ENCODE data around the gene S100A12.
"Not testable (repeated sequence)": the region's sequence is repeated elsewhere in the genome, so short reads cannot be mapped to it uniquely, and the experiment has no call there.

S100A12 gene

DNA sequence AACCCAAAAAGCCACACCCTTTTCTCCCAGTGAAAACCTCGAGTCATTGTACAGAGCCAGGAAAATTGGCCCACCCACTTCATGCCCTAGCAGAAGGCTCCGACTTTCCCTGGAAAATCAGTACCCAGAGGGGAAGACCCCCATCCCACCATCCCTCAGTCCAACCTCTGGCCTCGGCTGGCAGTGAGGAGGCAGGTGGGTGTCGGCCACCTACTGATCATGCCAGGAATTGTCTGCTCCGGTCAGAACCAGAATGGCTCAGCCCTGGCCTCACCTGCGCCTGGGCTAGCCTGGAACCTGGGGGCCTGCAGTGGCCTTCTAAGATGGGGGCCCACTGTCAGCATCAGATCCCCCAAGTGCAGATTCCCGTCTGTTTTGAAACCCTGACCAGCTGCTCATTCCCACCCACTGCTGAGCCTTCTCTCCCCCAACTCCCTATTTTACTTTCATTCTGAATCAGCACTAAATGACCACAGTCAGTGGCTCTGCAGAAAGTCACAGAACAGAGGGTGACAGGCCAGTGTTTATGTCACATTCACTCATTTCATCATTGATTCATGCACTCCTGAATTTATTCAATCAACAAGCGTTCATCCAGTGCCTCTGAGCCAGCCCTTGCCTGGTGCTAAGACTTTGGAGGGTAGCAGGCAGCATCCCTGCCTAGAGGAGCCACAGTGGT is 20.8 kb downstream of the S100A12 start:
- no peak for DNase-seq

DNA sequence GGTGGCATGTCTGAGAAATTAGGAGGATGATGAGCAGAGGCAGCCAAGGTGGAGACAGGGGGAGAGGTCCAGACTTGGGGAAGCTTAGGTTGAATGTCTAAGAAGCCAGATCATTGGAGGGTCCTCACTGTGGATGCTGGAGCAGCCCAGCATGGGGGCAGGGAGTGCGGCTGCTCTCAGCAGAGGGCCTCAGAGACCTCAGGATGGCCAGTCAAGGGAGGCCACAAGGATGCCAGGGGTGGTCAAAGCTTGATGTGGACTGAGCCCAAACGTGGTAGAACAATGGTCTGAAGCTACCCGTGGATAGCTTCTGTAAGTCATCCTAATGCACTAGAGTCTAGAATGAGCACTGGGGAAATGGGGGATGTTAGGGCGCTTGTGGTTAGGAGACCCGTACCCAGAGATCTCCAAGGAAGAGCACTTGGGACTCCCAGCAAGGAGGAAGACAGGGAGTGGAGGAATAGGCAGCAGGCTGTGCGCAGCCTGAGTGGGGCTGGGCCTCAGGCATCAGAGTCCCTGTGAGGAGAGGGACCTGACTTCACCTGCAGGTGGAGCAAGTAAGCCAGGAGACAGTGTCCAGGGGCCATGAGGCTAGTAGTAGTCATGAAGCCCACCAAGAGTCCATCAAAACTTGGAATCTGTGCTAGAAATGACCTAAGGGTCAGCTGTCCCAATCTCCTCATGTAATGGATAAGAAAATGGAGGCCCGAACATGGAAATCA is 22.0 kb downstream of the S100A12 start:
- DNase-seq, result no peak

GRCh38 chr1:153352523-153352922 is 22.9 kb downstream of the S100A12 start:
- peak in 32 of 56 donors; percentile 2 to 70 (median 32) for DNase-seq

GRCh38 chr1:153350321-153350957 is 25.0 kb downstream of the S100A12 start:
- DNase-seq, result no peak

DNA sequence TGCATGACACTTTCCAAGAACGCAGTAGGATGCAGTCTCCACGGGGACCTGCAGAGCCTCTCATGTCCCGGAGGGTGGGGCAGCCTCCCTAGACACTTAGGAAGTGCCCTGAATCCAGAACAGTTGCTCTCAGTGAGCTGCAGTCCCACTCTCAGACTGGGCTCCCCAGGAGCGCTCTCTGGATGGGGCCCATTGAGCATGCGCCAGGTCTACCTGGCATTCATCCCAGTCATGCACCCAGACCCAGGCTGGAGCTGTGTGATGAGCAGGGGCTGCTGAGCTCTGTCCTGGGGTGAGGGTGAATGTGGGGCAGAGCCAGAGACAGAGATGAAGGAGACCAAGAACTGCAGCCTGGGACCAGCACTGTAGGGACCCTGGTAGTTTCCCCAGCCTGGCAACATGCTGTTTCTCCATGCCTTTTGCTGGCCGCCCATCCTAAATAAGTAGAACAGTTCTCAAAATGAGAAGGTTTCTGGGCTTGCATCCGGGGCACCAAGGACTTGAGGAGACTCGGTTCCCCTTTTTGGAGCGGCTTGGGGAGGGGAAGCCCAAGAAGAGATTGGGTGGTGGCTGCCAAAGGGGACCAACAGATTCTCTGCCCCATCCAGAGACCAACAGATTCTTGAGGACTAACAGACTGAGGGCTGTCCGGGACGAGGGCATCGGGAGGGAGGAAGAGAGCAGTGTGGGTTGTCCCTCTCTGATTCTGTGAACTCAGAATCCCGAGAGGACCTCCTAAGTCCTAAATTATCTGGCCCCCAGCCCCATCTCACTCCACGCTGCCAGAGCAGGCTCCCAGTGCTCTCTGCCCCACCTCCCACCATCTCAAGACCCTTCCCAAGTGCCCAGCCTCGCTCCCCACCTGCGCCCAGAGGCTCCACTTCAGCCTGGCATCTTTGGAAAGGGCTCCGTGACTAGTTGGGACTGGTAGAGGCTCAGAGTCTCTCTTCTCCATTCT is 25.8 kb downstream of the S100A12 start:
- DNase-seq, result no peak

GRCh38 chr1:153348511-153349362 is 26.7 kb downstream of the S100A12 start, which contains the start of gene PGLYRP4:
Gene PGLYRP4, minus strand, starts transcription at chr1:153348841. Its CDS starts 909 bp downstream, at chr1:153347932.
- DNase-seq, result no peak

- no peak for DNase-seq
These were observed 27.6 kb downstream of the S100A12 start for GRCh38 chr1:153347856-153348255.

DNA sequence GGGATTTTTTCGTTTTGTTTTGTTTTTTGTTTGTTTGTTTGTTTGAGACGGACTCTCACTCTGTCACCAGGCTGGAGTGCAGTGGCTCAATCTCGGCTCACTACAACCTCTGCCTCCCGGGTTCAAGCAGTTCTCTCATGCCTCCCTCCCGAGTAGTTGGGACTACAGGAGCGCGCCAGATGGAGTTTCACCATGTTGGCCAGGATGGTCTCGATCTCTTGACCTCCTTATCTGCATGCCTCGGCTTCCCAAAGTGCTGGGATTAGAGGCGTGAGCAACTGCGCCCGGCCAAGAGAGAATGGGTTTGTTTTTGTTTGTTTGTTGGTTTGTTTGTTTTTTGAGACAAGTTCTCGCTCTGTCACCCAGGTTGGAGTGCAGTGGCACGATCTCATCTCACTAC is 28.4 kb downstream of the S100A12 start:
- not testable (repeated sequence) for DNase-seq

DNA sequence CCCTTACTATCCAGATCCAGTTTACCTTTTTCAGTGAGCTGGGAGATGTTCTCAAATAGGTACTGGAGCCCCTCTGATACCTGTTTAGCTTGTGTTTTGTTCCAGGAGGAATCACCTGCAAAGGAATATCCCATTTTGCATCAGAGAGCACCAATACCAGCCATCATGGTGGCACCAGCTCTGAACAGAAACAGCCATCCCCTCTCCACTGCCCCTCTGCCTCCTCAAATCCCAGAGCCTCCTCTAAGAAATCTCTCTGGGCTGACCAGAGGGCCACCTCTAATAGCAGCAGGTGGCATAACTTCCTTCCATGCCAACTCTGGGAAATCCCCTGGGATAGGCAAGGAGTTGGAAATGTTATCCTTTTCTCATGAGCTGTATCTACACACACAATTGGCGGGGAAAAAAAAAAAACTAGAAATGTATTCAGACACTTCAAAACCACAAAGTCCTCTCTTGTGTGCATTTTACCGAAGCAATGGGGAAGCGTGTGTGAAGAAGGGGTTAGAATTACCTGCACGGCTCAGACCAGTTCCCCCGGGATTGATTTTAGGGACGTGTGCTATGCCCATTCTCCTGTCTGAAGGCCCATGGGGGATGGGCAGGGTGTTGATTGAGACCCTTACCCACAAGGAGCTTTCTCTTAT is 29.2 kb downstream of the S100A12 start:
- DNase-seq, result no peak

DNA sequence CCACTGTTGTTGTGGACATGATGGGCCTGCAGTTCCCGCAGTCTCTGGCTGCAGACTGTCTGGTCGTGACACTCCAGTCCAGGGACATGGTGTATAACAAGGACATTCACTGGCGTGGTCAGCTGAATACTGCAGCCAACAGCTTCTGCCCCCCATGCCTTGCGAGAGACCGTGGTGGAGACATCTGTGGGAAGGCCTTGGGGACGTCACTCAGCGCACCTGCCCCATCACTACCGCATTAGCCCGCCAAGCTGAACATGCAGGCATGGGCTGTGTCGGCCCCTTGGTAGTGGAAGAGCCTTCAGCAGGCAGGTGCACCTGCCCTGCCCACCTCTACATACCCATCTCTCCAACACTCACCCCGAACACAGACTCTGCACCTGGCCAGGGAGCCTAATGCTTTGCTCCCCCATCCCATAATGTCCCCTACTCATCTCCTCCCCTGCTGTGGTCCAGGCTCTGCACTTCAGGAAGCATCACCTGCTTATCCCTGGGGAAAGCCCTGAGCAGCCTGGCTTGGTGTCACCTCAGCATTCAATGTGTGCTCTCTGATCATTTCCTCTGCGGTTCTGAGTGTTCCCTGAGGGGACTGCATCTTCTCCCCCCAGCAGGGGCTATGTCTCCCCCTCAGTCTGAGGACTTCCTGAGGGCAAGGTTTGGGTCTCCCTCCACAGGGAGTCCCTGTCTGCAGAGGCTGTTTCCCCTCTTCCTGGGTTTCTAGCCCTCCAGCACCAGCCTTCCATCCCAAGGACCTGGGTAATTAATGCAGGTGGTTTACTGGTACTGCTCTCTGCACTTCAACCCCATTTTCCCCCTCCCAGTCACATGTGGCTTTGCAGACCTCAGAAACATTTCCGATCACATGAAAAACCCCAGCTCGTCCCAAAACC is 30.0 kb downstream of the S100A12 start:
- no peak for DNase-seq

DNA sequence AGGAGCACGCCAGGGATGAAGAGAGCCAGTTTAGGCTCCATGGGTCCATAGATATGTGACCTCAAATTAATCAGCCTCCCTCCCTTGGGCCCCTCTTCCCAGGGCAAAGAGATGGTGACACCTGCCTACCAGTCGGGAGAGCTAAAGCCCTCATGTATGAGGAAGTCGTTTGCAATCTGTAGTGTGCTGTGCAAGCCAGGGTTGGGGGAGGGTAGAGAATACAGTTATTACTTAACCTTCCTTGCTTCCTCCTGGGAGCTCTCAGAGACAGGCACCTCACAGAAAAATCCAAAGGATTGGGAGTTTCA is 30.7 kb downstream of the S100A12 start:
- no peak for DNase-seq

DNA sequence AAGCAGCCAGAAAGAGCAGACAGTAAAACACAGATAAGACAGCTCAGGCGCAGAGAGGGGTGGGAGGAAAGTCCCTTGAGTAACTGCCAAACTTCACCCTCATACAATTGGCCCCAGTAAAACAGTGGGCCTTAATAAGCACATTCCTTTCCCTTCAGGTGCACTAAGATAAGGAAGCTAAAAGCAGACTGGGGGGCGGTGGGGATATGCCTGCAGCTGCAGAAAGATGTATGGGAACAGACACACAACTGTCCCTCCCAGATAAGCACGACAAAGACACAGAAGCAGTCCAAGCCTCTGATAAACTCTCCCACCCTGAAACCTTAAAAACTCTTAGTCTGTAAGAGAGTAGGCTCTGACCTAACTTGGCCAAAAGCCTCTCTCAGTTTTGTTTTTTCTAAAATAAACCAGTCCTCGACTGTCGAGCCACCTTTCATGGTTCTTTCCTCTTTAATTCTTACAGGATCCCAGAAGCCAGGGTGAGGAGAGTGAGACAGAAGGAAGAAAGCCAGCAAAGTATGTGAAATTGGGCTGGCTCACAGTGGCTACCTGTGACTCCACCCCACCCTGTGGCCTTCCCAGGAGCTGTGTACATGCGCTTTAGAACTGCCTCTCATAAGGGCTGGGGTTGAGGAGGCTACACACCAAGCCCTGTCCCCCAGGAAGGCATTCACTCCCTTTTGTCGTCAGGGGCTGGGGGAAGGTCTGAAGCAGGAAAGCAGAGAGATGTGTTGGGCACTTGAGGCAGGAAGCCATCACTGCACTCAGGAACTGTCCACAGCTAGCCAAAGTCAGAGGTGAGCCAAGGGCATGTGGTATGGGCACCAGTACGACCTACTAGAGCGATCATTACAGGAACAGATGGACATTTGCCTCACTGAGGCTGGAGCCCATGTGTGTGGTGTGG is 31.4 kb downstream of the S100A12 start:
- no peak for DNase-seq

GRCh38 chr1:153343040-153343681 is 32.3 kb downstream of the S100A12 start:
- DNase-seq, result no peak

DNA sequence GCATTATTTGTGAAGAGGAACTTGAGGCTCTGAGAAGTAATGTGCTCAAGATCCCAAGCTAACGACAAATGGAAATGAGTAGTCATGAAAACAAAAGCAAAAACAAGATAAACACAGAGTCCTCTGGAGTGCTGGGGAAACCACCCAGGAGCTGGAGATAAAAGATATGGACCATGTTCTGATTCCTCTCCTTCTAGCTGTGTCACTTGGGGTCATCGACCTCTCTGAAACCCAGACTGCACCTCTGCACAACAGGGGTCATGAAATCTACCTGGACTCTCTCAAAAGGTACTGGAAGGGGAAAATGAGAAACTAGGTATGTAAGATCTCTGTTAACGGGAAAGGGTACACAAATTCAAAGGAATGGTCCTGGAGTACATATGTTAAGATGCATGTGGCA is 33.2 kb downstream of the S100A12 start:
- no peak for DNase-seq

DNA sequence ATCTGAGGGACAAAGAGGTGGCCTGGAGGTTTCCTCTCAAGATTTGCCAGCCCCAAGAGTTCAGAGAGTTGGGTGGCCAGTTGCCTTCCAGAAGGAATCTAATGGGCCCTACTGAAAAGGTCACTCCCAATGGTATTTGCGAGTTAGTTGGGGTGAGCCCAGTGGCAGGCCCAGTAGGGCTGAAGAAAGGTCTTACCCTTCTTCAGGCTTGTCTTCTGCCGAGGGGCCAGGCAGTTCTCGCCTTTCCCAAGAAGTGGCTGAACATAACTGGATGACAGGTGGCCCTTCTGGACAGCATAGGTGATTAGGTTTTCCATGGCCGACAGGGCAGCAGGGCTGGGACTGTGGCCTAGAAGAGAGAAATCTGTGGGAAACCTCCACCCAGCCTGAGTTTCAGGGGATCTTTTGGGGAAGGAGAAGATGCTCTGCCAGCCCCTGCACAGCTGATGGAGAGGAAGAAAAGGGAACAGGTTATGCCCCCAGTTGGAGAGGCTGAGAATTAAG is 33.9 kb downstream of the S100A12 start:
- DNase-seq, result no peak

DNA sequence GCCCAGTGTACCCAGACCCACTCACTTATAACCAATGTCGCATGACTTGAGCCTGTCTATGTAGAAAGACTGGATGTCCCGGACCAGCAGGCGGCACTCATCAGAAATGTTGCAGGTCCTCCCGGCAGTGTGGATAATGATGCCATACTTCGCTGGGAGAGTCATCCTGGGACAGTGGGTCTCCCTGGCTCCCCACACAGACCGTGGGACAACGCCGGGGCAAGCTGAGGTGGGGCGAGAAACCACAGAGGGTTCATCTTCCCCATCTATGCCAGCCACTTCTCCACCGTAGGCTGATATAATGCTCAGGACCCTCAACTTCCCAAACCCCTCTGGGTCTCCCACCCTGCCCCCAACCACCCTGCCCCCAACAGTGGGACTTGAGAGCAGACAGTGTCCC is 35.1 kb downstream of the S100A12 start:
- no peak for DNase-seq

DNA sequence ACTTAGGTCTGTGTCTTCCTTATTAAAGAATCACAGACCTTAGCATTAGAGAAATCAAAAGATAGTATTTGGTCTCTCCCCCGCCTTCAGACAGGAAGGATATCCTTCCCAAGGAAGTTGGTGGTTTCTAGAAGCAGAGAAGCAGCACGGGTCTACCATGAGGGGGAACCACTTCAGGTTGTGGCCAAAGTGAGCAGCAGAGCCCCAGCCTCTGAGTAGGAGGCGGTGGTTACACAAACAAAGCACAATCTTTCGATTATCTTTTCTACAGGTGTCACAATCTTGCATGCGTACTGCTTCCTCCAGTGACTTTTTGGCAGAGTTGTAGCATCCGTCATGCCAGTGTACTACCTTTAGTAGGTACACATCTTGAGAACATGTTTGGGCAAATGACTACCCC is 35.6 kb downstream of the S100A12 start:
- DNase-seq, result no peak

Measured in amygdala (tissue), 56 donors.